Breast epithelium (tissue), 4 donors: ENCODE data around the gene LIMD2. TPM values are rescaled to one million over a fixed set of nuclear protein-coding genes. Genes with fewer than 3 reads are reported as not detected.

Experiments used
- DNase-seq, 2 donors: peaks; one replicate each; pipeline ENCODE4 v3.0.0-alpha.2; 2019; ENCODE audit warnings: low spot score in 2 of 2
- H3K27ac ChIP-seq, 2 donors: fragments of 200-600 bp; sonication (generic) in 1 of 2; one replicate each; pipeline ENCODE4 v1.5.1; 2016 to 2019; ENCODE audit warnings: mild to moderate bottlenecking in 1 of 2
- H3K27me3 ChIP-seq, 2 donors: fragments of 200-600 bp; sonication (generic) in 1 of 2; one replicate each; pipeline versions ENCODE4 v1.5.1 to v1.6.0; 2017 to 2019; ENCODE audit warnings: control low read depth in 1 of 2, mild to moderate bottlenecking in 1 of 2
- H3K36me3 ChIP-seq: fragments of 200-600 bp; one replicate; pipeline ENCODE4 v1.5.1; 2019
- H3K4me1 ChIP-seq, 2 donors: fragments of 200-600 bp; sonication (generic); one replicate each; pipeline ENCODE4 v1.5.1; 2016 to 2019; ENCODE audit warnings: control low read depth in 1 of 2
- H3K4me3 ChIP-seq, 3 donors: fragments of 200-600 bp; sonication (generic); 1 replicate in 2 of 3; 2 replicates in 1 of 3; pipeline ENCODE4 v1.5.1; 2016 to 2019; ENCODE audit warnings: mild to moderate bottlenecking in 3 of 3, moderate library complexity in 2 of 3
- H3K9me3 ChIP-seq, 2 donors: fragments of 200-600 bp; sonication (generic) in 1 of 2; one replicate each; pipeline ENCODE4 v1.5.1; 2016 to 2019; ENCODE audit warnings: control low read depth in 1 of 2
- CTCF ChIP-seq, 3 donors: fragments of 450-650 bp; IDR thresholded peaks; one replicate each; pipeline ENCODE4 v1.5.1; 2016 to 2017; ENCODE audit warnings: antibody characterized with exemption in 3 of 3, mild to moderate bottlenecking in 3 of 3, moderate library complexity in 3 of 3
- POLR2A ChIP-seq: fragments of 450-650 bp; IDR thresholded peaks from one replicate; pipeline ENCODE4 v1.6.1; 2016; ENCODE audit warnings: antibody characterized with exemption, mild to moderate bottlenecking, moderate library complexity
- POLR2AphosphoS5 ChIP-seq, 3 donors: sonication (generic); formaldehyde crosslinking; IDR thresholded peaks; one replicate each; pipeline ENCODE4 v1.6.1; 2017; ENCODE audit warnings: antibody characterized with exemption in 3 of 3
- intact Hi-C: fragments of 100-400 bp; cut with DNase I; formaldehyde crosslinking; loops from one replicate; pipeline ENCODE4 v1.15.1; 2023; ENCODE audit warnings: low total_unique reads
- total RNA-seq, 3 donors: library from RNA; depleted of rRNA; stranded (reverse); fragments of >200 nt; gene quantifications; one replicate each; pipeline ENCODE4 v1.1.0, GENCODE V29; 2016

The LIMD2 gene
- total RNA-seq, 3 donors from 2014 or later, result 6.1 to 10.5 (median 7.2) TPM

- Histone ChIP-seq H3K27me3 (no peaks in the 10 kb centered on the region), H3K36me3 (peaks cover 4% of the 10 kb centered on the region), H3K4me3 (no peak overlapping the region), H3K9me3 (no peaks in the 10 kb centered on the region), H3K27ac (no peak overlapping the region), H3K4me1 (no peaks in the 10 kb centered on the region)
- TF ChIP-seq CTCF (IDR thresholded peaks at IDR 0.05), result no peak
- TF ChIP-seq POLR2A, result no peak
- TF ChIP-seq POLR2AphosphoS5 (IDR thresholded peaks at IDR 0.05), result no peak
- no peak for DNase-seq
- intact Hi-C loops, result no loop called here
Measured at GRCh38 chr17:63714550-63715277, 14.8 kb upstream of the LIMD2 start.

GRCh38 chr17:63709110-63709509, 9.2 kb upstream of the LIMD2 start:
- intact Hi-C loops, result no loop called here
- Histone ChIP-seq H3K27ac (no peak overlapping the region), H3K36me3 (peaks cover 4% of the 10 kb centered on the region), H3K4me1 (no peaks in the 10 kb centered on the region), H3K27me3 (no peaks in the 10 kb centered on the region), H3K4me3 (no peak overlapping the region), H3K9me3 (no peaks in the 10 kb centered on the region)
- DNase-seq, result no peak
- TF ChIP-seq CTCF (IDR thresholded peaks at IDR 0.05) (no peak), POLR2AphosphoS5 (IDR thresholded peaks at IDR 0.05) (no peak), POLR2A (no peak)

- TF ChIP-seq CTCF (IDR thresholded peaks at IDR 0.05) (no peak), POLR2AphosphoS5 (IDR thresholded peaks at IDR 0.05) (no peak), POLR2A (no peak)
- intact Hi-C loops, result no loop called here
- Histone ChIP-seq H3K27ac (no peak overlapping the region), H3K4me3 (no peak overlapping the region), H3K4me1 (no peaks in the 10 kb centered on the region), H3K36me3 (no peaks in the 10 kb centered on the region), H3K27me3 (no peaks in the 10 kb centered on the region), H3K9me3 (no peaks in the 10 kb centered on the region)
- no peak for DNase-seq
Measured at GRCh38 chr17:63707151-63707550, 7.2 kb upstream of the LIMD2 start.

GRCh38 chr17:63706336-63707082, 6.6 kb upstream of the LIMD2 start:
- intact Hi-C loops, result no loop called here
- Histone ChIP-seq H3K36me3 (no peaks in the 10 kb centered on the region), H3K4me3 (no peak overlapping the region), H3K27ac (no peak overlapping the region), H3K9me3 (no peaks in the 10 kb centered on the region), H3K27me3 (no peaks in the 10 kb centered on the region), H3K4me1 (no peaks in the 10 kb centered on the region)
- TF ChIP-seq POLR2AphosphoS5 (IDR thresholded peaks at IDR 0.05), result no peak
- no peak for TF ChIP-seq POLR2A
- TF ChIP-seq CTCF (IDR thresholded peaks at IDR 0.05), result no peak
- DNase-seq, result no peak

- H3K9me3 ChIP-seq, result no peaks in the 10 kb centered on the region
- H3K36me3 ChIP-seq, result no peaks in the 10 kb centered on the region
Measured at GRCh38 chr17:63705657-63706056, 5.7 kb upstream of the LIMD2 start.

More at GRCh38 chr17:63705657-63706056, 5.7 kb upstream of the LIMD2 start:
- Histone ChIP-seq H3K4me3 (no peak overlapping the region), H3K4me1 (peaks cover 0 to 3% of the 10 kb centered on the region in 2 donors), H3K27me3 (no peaks in the 10 kb centered on the region), H3K27ac (no peak overlapping the region)
- no peak for TF ChIP-seq CTCF (IDR thresholded peaks at IDR 0.05)
- no peak for TF ChIP-seq POLR2AphosphoS5 (IDR thresholded peaks at IDR 0.05)
- no peak for TF ChIP-seq POLR2A
- intact Hi-C loops, result no loop called here
- no peak for DNase-seq
